GM12864 (cell line): Measurements from ENCODE around the gene PLOD3.

Experiments used
- DNase-seq: peaks from one replicate; pipeline ENCODE4 v3.0.0-alpha.2; 2011; ENCODE audit warnings: low read depth
- H3K4me3 ChIP-seq: 2 replicates; pipeline ENCODE4 v1.5.1; 2011; ENCODE audit warnings: mild to moderate bottlenecking, low read depth, low read length, control low read depth
- TF ChIP-seq, protein P1 (sequence below): IDR thresholded peaks from 2 replicates; pipeline ENCODE4 v1.5.1; 2011; ENCODE audit warnings: low read depth, mild to moderate bottlenecking, moderate library complexity, low read length, control low read depth, inconsistent platforms; ENCODE audit errors: missing control alignments

The PLOD3 gene

DNA sequence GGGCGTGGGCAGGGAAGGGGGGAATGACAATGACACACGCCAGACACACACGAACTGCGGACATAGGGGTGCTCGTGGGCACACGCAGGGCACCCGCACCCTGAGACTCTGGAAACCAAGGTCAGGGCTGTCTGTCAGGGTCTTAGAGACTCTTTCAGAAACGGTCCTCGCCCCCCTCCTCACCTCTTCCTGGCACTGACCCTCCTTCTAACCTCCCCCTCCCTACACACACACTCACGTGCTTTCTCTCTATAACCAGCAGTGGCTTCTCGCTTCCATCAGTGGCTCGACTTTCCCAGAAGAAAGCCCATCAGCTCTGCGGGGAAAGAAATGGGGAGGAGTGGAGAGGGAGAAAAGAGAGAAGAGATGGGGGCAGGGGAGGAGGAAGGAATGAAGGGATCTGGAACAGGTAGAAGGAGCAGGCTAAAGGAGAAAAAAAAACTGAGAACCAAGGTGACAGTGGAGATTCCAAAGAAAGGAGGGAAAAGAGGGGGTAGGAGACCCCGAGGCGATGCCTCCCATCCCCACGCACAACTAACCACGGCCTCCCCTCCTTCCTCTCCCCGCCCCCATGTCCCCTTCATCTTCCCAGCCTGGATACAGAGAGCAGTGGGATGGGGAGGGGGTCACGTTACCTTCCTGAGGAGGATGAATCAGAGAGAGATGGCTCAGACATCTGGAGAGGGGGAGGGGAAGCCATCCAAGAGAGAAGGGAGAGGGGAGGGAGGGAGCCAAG lies 50.3 kb downstream of the PLOD3 start:
- TF ChIP-seq, protein P1, sequence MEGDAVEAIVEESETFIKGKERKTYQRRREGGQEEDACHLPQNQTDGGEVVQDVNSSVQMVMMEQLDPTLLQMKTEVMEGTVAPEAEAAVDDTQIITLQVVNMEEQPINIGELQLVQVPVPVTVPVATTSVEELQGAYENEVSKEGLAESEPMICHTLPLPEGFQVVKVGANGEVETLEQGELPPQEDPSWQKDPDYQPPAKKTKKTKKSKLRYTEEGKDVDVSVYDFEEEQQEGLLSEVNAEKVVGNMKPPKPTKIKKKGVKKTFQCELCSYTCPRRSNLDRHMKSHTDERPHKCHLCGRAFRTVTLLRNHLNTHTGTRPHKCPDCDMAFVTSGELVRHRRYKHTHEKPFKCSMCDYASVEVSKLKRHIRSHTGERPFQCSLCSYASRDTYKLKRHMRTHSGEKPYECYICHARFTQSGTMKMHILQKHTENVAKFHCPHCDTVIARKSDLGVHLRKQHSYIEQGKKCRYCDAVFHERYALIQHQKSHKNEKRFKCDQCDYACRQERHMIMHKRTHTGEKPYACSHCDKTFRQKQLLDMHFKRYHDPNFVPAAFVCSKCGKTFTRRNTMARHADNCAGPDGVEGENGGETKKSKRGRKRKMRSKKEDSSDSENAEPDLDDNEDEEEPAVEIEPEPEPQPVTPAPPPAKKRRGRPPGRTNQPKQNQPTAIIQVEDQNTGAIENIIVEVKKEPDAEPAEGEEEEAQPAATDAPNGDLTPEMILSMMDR: no peak
- DNase-seq: no peak
- H3K4me3 ChIP-seq: no peak overlapping the region

DNA sequence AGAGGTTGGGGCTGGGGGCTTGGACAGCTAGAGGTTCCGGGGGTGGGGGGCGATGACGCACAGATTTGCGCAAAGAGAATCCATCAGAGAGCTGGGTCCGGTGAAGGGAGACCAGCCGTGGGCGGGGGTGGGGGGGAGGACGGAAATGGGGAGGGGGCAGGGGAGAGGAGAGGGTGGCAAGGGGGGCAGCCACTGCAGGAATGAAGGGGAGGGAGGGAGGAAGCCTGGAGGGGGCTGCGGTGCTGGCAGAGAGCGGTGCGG lies 50.8 kb downstream of the PLOD3 start:
- H3K4me3 ChIP-seq: no peak overlapping the region
- TF ChIP-seq, protein P1: no peak
- DNase-seq: no peak

DNA sequence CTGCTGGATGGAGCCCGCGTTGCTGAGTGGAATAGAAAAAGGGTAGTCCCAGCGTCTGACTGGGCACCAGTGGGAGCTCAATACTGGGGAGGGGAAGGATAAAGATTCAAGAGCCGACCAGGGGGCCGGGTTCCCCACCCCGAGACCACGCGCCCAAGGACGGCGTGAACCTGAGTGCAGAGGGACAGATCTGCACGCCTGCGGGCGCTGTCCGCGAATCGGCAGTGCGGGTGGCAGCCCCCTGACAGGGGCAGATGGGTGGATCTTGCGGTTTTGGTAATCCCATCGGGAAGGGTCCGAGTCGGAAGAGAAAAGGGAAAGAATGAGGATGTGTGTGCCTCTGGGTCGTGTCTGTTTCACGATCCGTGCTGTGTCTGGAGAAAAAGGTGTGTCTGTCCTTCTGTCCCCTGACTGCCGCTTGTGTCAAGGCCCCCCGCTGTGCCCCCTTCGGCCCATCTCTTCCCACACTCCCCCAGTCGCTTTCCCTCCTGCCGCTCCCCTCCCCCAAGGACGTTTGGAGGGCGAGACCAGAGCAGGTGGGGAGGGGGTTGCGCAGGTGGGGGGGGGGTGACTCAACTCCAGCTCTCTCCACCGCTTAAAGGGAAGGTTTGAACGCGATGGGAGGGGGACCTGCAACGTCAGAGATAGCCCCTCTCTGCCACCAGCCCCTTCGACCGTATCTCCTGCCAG lies 51.3 kb downstream of the PLOD3 start:
- no peak for DNase-seq
- H3K4me3 ChIP-seq: no peak overlapping the region; the same call in 1 of the 2 replicates
- TF ChIP-seq, protein P1: no peak

DNA sequence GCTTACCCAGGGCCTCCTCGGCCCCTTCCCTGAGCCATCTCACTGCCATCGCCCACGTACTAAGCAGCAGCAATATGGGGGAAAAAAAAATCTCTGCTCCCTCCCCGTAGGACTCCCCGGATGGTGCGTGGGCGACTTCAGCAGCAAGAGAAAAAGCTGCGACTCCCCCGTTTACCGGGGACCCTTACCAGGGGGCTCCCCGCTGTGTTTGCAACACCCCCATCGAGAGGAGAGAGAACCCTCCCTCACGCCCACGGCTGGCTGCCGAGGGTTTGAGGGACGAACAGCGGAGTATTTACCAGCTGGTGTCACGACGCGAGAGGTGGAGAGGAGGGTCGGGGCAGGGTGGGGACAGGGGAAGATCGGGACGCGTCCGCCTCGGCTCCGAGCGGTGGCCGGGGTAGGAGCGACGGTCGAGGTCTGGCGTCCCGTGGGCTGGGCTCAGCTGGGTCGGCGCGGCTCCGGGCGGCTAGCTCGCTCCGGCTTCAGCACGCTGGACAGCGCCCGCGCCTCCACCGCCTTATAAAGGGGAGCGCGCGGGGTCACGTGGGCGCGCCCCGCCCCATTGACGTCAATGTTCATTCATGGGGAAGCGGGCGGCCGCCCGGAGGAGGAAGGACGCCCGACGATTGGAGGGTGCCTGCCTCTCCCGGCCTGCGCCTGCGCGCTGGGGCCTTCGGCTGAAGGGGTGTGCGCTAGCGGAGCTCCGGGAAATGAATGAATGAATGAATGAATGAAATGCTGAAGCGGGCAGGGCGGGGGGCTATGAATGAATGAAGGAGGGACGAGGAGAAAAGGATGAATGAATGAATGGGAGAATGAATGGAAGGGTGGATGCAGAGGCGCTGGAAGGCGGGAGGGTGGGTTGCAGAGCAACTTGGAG lies 52.1 kb downstream of the PLOD3 start, which contains the start of gene VGF:
TSS of gene VGF (minus strand) at position 495 of the 883 bp plus-strand sequence. CDS start 726 bp downstream, outside the sequence.
- peak; percentile 55 for DNase-seq
- no peak within 1 kb of the TSS; the same call in 1 of the 2 replicates for H3K4me3 ChIP-seq
- TF ChIP-seq, protein P1: no peak

DNA sequence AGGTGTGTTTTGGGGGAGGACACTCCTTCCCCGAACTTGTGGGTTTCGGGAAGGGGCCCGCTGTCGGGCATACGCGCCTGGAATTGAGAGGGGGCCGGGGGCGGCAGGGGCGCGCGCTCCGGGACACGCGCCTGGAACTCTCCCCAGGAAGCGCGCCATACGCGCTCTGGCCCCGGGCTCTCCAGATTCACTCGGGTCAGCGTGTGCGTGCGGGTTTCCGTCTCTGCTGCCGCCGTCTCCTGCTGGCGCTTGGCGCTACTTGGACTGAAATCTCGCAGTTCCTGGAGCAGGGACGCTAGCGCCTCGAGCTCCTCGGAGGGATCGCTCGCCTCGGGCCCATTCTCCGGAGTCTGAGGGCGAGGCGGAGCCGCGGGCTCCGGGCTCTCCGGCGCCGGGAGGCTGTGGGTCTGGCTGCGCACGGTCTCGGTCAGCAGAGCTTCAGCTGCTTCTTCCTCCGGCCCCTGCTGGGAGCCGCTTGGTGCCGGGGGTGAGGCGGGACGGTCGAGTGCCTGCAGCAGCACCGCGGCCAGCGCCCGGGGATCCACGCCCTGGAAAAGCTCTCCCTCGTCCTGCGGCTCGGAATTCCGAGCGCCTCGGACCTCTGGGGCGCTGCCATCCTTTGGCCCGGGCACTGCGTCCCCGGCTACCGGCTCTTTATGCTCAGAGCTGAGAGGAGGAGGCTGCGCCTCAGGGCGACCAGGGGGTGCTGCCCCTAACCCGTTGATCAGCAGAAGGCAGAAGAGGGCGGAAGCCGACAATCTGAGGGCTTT lies 53.1 kb downstream of the PLOD3 start:
- TF ChIP-seq, protein P1: no peak
- peak overlapping the region; percentile 50 for H3K4me3 ChIP-seq
- no peak for DNase-seq

DNA sequence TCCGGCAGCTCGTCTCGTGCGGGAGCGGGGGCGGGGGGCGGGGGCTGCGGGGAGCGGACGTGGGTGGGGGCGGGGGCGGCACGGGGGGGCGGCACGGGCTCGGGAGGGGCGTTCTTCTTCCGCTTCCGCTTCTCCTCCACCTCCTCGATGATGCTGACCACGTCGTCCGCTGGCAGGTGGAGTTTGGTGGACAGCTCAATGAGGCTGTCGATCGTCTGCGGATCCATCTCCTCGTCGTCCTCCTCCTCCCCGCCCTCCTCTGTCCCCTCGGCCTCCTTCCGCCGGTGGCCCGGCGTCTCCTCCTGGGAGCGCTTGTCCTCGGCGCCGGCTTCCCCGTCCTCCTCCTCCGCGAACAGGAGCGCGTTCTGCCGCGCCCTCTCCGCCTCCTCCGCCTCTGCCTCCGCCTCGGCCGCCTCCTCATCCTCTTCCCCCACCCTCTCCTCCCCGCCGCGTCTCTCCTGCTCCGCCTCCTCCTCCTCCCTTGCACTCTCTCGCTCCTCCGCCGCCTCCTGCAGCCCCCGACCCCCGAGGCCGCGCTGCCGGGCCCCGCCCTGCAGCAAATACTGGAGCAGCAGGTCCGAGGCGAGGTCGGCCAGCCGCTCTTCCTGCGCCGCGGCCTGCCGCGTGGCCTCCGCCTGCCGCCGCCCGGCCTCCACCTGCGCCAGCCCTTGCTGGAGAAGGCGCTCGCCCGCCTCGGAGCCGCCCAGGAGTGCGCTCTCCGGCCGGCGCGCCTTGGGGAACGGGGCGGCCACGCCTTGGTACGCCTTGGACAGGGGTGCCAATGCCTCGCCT lies 53.9 kb downstream of the PLOD3 start:
- H3K4me3 ChIP-seq: peak overlapping the region; percentile 50
- DNase-seq: no peak
- TF ChIP-seq, protein P1: no peak
